Cardiac muscle cell (in vitro differentiated cells and primary cell): ENCODE data around the gene ADAP1. TPM values are rescaled to one million over a fixed set of nuclear protein-coding genes. Genes with fewer than 3 reads are reported as not detected.

Experiments used
- DNase-seq, 2 donors: peaks; one replicate each; pipeline versions ENCODE4 v3.0.0 to v3.0.0-alpha.2; 2010 to 2017; ENCODE audit warnings: low read depth in 1 of 2, low spot score in 1 of 2
- H3K27ac ChIP-seq: fragments of 200-600 bp; sonication (generic); 2 replicates; pipeline ENCODE4 v1.5.1; 2016
- H3K27me3 ChIP-seq: fragments of 200-600 bp; sonication (generic); 2 replicates; pipeline ENCODE4 v1.6.0; 2016; ENCODE audit warnings: control low read depth
- H3K36me3 ChIP-seq: fragments of 200-600 bp; sonication (generic); 2 replicates; pipeline ENCODE4 v1.5.1; 2016; ENCODE audit warnings: control low read depth
- H3K4me1 ChIP-seq: fragments of 200-600 bp; sonication (generic); 2 replicates; pipeline ENCODE4 v1.8.1; 2017; ENCODE audit warnings: low read depth, mild to moderate bottlenecking, mixed run types
- H3K4me3 ChIP-seq: fragments of 200-600 bp; sonication (generic); 2 replicates; pipeline ENCODE4 v1.5.1; 2016; ENCODE audit warnings: mild to moderate bottlenecking
- H3K9me3 ChIP-seq: fragments of 200-600 bp; sonication (generic); 2 replicates; pipeline ENCODE4 v1.5.1; 2017; ENCODE audit warnings: low read depth, mild to moderate bottlenecking, control low read depth
- polyA plus RNA-seq: library from polyadenylated mRNA; unstranded; fragments of >200 nt; fragmentation: Nextera tagmentation; extraction: Ambion mirVana; gene quantifications from 2 replicates; pipeline ENCODE4 v1.2.1, GENCODE V29; 2016
- total RNA-seq: library from RNA; depleted of rRNA; stranded (reverse); fragments of >200 nt; gene quantifications from 2 replicates; pipeline ENCODE4 v1.2.3, GENCODE V29; 2016
- TF ChIP-seq, protein P1 (sequence below): IDR thresholded peaks from 2 replicates; pipeline ENCODE4 v1.5.1; 2012; ENCODE audit warnings: low read depth, mild to moderate bottlenecking, low read length

Gene ADAP1
- total and polyA plus RNA-seq, 2 experiments from 2014 or later = 12.0 to 14.4 TPM

DNA sequence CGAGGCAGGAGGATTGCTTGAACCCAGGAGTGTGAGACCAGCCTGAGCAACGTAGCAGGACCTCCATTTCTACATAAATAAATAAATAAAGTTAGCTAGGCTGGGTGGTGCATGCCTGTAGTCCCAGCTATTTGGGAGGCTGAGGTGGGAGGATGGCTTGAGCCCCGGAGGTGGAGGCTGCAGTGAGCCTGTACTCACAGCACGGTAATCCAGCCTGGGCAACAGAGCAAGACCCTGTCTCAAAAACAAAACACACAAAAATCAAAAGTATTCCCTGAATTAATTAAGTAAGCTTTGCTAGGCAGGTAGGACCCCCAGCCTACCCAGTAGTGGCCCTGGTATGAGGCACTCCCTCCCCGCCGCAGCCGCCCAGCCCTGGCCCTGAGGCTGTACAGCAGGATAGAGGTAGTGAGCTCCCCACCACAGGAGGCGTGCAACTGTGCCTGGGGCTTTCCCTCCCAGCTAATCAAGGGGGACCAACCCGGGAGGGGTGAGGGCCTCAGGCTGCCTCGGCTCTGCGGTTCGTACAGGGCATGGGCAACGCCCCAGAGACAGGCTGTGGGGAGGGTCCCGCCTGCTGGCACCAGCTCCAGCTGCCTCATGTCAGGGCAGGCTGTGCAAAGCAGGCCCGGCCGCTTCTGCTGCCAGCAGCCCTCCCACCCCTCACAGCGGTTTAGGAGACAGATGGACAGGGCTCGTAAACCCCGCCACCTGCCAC lies 27.5 kb upstream of the ADAP1 start:
- TF ChIP-seq, protein P1, sequence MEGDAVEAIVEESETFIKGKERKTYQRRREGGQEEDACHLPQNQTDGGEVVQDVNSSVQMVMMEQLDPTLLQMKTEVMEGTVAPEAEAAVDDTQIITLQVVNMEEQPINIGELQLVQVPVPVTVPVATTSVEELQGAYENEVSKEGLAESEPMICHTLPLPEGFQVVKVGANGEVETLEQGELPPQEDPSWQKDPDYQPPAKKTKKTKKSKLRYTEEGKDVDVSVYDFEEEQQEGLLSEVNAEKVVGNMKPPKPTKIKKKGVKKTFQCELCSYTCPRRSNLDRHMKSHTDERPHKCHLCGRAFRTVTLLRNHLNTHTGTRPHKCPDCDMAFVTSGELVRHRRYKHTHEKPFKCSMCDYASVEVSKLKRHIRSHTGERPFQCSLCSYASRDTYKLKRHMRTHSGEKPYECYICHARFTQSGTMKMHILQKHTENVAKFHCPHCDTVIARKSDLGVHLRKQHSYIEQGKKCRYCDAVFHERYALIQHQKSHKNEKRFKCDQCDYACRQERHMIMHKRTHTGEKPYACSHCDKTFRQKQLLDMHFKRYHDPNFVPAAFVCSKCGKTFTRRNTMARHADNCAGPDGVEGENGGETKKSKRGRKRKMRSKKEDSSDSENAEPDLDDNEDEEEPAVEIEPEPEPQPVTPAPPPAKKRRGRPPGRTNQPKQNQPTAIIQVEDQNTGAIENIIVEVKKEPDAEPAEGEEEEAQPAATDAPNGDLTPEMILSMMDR = no peak
- H3K36me3 ChIP-seq = no peaks in the 10 kb centered on the region
- no peak overlapping the region for H3K4me3 ChIP-seq
- no peaks in the 10 kb centered on the region for H3K9me3 ChIP-seq
- no peak overlapping the region for H3K27ac ChIP-seq
- DNase-seq = no peak
- H3K4me1 ChIP-seq = peaks cover 6% of the 10 kb centered on the region
- H3K27me3 ChIP-seq = no peaks in the 10 kb centered on the region

DNA sequence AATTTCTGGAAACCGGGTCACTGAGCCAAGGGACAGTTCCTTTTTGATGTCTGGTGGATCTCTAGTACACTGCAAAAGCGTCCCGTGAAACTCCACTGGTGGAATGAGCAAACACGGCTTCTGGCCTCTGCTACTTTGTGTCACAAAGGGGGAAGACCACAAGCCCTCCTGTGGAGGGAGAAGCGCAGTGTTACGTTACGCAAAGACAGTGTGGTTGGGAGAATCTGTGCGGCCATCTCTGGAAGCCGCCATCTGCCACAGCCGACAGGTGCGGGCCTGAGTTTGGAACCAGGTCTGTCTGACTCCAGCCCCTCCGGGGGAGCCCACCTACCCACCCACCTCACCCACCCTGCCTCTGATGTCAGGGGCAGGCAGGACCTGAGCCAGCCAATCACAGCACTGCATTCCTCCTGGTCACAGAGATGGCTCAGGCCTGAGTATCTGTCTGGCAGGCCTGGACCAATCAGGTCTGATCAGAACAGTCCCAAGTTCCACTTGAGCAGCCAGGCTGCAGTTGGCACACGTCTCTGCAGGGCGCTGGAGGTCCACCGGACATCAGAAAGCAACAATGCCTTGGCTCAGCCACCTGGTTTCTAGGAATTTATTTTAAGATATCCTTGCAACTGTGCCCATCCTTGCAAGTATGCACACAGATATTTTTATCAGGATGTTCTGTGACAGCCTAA lies 25.5 kb upstream of the ADAP1 start:
- H3K4me1 ChIP-seq = peaks cover 6% of the 10 kb centered on the region
- H3K9me3 ChIP-seq = no peaks in the 10 kb centered on the region
- TF ChIP-seq, protein P1 = no peak
- no peak for DNase-seq
- no peaks in the 10 kb centered on the region for H3K27me3 ChIP-seq
- H3K27ac ChIP-seq = no peak overlapping the region
- H3K36me3 ChIP-seq = no peaks in the 10 kb centered on the region
- no peak overlapping the region for H3K4me3 ChIP-seq

DNA sequence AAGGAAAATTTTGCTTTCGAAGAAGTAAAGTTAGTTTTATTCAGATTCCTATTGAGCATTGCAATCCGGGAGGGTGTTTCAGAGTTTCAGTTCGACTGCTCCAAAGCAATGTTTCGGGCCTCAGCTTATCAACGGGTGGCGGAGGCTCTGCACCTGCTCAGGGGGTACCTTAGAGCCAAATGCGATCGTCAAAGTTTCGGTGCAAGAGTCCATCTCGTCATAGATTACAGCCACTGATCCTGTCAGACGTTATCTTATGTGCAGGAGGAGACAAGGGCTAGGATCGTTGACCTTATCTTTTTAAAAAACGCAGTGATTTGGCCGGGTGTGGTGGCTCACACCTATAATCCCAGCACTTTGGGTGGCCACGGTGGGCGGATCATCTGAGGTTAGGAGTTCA lies 24.7 kb upstream of the ADAP1 start:
- Histone ChIP-seq H3K36me3 (no peaks in the 10 kb centered on the region), H3K9me3 (no peaks in the 10 kb centered on the region), H3K27ac (no peak overlapping the region), H3K27me3 (no peaks in the 10 kb centered on the region), H3K4me1 (peaks cover 10% of the 10 kb centered on the region), H3K4me3 (no peak overlapping the region)
- TF ChIP-seq, protein P1 = no peak
- no peak for DNase-seq

DNA sequence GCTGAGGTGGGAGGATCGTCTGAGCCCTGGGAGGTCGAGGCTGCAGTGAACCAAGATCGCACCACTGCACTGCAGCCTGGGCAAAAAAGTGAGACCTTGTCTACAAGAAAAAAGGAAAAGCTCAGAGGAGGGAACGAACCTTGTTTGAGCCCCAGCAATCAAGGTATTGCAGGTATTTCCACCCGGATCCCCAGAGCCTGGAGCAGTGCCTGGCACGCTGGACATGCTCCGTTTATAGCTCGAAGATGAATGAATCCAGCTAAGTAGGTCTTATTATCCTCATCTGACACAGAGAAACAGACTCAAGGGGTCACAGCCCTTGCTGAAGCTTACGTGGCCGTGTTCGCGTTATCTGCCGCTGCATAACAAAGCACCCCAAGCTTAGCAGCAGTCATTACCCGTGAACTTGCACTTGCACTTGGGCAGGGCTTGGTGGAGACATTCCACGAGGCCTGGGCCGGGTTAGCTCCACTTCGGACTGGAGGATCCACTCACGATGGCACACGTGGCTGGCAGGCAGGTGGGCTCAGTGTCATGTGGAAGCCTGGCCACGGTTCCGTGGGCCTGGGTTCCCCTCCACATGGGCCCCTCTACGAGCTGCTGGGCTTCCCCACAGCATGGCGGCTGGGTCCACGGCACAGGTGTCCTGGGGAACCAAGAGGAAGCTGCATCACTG lies 24.1 kb upstream of the ADAP1 start:
- no peaks in the 10 kb centered on the region for H3K27me3 ChIP-seq
- no peak for DNase-seq
- no peaks in the 10 kb centered on the region for H3K36me3 ChIP-seq
- H3K9me3 ChIP-seq = no peaks in the 10 kb centered on the region
- no peak overlapping the region for H3K27ac ChIP-seq
- no peak overlapping the region for H3K4me3 ChIP-seq
- TF ChIP-seq, protein P1 = no peak
- H3K4me1 ChIP-seq = peaks cover 16% of the 10 kb centered on the region

DNA sequence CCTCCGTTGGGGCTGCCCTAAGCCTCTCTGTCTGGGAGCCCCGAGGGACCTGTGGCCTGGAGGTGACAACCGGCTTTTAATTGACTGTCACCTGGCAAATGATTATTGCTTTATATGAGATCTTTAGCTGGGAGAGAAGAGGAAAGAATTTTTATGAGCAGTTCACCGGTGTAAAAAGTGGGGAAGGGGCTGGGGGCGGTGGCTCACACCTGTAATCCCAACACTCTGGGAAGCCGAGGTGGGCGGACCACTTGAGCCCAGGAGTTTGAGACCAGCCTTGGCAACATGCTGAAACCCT lies 23.5 kb upstream of the ADAP1 start:
- DNase-seq = no peak
- H3K4me1 ChIP-seq = peaks cover 16% of the 10 kb centered on the region
- no peak overlapping the region for H3K27ac ChIP-seq
- no peaks in the 10 kb centered on the region for H3K36me3 ChIP-seq
- no peaks in the 10 kb centered on the region for H3K27me3 ChIP-seq
- no peaks in the 10 kb centered on the region for H3K9me3 ChIP-seq
- TF ChIP-seq, protein P1 = no peak
- no peak overlapping the region for H3K4me3 ChIP-seq
